ENCODE measurements around the gene EIF4ENIF1.
"Not testable (repeated sequence)": the region's sequence is repeated elsewhere in the genome, so short reads cannot be mapped to it uniquely, and the experiment has no call there.

The EIF4ENIF1 gene

DNA sequence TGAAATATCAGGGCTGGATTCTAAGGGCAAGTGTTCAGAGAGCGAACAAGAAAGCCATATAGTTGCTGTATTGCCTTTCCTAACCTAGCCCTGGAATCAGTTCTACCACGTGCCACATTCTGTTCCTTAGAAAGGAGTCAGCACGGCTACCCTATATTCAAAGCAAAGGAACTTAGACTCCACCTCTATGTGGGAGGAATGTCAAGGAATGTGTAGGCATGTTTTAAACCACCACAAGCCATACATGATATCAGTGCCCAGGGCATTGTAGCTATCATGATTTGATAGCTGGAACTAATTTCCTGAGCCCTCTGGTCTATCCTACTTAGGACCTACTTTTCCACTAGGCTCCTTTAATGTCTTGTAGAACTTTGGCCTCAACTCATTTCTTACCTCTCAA lies 2.5 kb upstream of the EIF4ENIF1 start:
- FAIRE-seq (no peak), DNase-seq (ENCODE audit: low spot score) (no peak)

DNA sequence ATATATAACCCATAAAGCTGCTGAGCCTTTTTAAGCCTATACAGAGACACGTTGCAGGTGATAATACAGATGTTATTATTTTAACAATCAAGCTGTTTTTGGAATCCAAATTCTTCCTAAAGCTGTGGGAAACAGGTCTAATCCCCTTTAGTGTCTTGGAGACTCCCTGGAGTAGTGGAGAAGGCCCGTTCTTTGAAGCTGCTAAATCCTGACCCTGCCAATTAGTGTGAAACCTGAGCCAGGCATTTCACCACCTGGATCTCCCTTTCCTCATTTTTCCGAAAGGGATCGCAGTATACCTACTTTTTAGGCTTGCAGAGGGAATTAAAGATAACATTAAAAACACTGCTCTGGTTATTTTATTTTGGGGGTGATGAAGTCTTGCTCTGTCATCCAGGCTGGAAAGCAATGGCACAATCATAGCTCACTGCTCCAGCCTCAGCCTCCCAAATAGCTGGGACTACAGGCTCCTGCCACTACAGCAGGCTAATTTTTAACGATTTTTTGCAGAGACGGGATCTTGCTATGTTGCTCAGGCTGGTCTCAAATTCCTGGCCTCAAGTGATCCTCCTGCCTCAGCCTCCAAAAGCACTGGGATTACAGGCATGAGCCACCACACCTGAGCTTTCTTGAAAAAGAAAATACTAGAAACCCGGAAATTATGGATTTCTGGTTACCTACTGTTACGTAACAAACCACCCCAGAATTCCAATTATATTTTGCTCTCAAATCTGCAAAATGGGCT lies 1.7 kb upstream of the EIF4ENIF1 start:
- no peak for DNase-seq (ENCODE audit: low spot score)
- no peak for FAIRE-seq

- FAIRE-seq: no peak
- peak; percentile 67 for DNase-seq (ENCODE audit: low spot score)
These were observed 869 bp upstream of the EIF4ENIF1 start for GRCh38 chr22:31490496-31490925.

DNA sequence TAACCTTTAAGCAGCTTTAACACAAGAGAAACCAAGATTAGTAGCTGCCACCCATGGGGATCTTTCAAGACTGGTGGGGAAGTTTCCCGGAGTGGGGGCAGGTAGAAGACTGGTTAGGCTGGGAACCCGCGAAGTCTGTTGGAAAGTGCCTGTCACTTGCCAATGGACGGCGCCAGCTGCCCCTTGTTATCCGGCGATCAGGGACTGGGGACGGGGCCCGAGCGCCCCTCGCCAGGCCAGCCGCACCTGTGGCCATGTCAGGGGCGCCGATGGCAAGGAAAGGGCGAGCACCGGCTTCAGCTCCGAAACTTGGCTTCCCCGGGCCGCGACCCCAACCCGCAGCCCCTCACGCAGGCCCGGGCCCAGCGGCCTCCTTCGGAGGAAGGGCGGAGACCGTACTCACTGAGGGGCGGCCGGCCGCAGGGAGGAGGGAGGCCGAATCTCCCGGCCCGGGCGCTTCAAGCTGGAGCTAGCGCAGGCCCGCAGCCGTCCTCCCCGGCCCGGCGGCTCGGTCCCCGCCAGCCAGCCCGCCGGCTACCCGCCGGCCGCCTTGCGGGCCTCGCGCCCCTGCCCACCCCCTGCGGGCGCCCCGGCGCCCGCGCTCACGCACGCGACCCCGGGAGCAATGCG lies 539 bp downstream of the EIF4ENIF1 start:
- DNase-seq (ENCODE audit: low spot score): no peak
- FAIRE-seq: no peak

DNA sequence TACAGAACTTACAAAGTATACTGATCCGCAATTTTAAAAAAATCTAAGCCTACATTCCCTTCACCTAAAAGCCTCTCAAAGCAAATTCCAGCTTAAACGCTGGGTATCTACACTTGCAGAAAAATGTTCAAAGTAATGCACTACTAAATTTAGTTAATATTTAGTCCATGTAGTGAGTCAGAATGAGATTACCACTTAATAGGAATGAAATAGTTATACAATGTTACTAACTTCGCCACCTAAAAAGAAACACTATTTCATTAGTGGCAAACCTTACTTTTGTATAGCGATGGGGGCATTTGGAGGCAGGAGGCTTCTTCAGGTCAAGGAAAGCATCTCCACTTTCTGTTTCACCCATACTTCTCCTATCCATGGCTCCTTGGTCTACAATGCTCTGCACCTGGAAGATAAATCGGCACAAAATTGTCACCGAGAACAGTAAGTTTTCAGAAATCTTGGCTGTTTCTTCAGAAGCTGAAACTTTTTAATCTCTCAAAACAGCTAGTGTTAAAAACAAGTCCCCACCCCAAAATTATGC lies 1.2 kb downstream of the EIF4ENIF1 start:
- no peak for DNase-seq (ENCODE audit: low spot score)
- FAIRE-seq: peak; percentile 87

- DNase-seq (ENCODE audit: low spot score) (no peak), FAIRE-seq (no peak)
These were observed 2.7 kb downstream of the EIF4ENIF1 start for GRCh38 chr22:31486951-31487350.

GRCh38 chr22:31486369-31486768 lies 3.3 kb downstream of the EIF4ENIF1 start:
- DNase-seq (ENCODE audit: low spot score); FAIRE-seq: not testable (repeated sequence)

DNA sequence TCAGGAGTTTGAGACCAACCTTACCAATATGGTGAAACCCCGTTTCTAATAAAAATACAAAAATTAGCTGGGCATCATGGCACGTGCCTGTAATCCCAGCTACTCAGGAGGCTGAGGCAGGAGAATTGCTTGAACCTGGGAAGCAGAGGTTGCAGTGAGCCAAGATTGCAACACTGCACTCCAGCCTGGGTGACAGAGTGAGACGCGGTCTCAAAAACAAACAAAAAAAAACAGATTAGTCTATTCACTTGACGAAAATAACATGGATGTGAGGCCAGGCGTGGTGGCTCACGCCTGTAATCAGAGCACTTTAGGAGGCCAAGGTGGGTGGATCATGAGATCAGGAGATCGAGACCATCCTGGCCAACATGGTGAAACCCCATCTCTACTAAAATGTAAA lies 7.2 kb downstream of the EIF4ENIF1 start:
- FAIRE-seq: not testable (repeated sequence)

DNA sequence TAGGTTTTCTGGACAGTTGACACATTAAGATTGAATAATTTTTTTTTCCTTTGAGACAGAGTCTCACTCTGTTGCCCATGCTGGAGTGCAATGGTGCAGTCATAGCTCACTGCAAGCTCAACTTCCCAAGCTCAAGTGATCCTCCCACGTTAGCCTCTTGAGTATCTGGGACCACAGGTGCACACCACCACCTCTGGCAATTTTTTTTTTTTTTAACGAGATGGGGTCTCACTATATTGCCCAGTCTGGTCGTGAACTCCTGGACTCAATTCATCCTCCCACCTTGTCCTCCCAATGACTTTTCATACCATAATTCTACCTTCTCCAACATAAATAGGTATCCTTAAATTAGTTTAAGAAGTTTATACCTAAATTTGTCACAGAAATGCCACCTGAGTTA lies 8.5 kb downstream of the EIF4ENIF1 start:
- DNase-seq (ENCODE audit: low spot score): no peak
- no peak for FAIRE-seq

More for the DNA sequence above, 7.2 kb downstream of the EIF4ENIF1 start:
- not testable (repeated sequence) for DNase-seq (ENCODE audit: low spot score)

- FAIRE-seq: no peak
- DNase-seq (ENCODE audit: low spot score): no peak
These were observed 12.3 kb downstream of the EIF4ENIF1 start for GRCh38 chr22:31477329-31477728.

- DNase-seq (ENCODE audit: low spot score) (no peak), FAIRE-seq (no peak)
These were observed 13.8 kb downstream of the EIF4ENIF1 start for GRCh38 chr22:31475800-31476199.

- no peak for DNase-seq (ENCODE audit: low spot score)
- no peak for FAIRE-seq
These were observed 14.9 kb downstream of the EIF4ENIF1 start for GRCh38 chr22:31474743-31475142.

- DNase-seq (ENCODE audit: low spot score) (no peak), FAIRE-seq (no peak)
These were observed 24.3 kb downstream of the EIF4ENIF1 start for GRCh38 chr22:31465307-31465706.

DNA sequence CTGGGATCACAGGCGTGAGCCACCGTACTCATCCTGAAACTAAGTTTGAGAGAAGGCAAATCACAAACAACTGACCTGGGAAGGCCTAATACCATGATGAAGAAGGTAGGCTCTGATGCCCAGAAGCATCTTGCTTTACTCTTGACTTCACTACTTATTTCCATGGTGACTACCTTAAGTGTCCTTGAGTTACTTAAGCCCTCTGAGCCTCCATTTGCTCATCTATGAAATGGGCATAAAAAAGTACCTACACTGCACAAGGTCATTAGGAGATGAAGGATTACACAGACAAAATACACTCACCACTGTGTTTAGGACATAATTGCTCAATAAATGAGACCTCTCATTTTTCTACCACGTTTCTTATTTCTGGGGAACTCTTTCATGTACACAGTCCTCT lies 27.9 kb downstream of the EIF4ENIF1 start:
- FAIRE-seq (no peak), DNase-seq (ENCODE audit: low spot score) (no peak)

DNA sequence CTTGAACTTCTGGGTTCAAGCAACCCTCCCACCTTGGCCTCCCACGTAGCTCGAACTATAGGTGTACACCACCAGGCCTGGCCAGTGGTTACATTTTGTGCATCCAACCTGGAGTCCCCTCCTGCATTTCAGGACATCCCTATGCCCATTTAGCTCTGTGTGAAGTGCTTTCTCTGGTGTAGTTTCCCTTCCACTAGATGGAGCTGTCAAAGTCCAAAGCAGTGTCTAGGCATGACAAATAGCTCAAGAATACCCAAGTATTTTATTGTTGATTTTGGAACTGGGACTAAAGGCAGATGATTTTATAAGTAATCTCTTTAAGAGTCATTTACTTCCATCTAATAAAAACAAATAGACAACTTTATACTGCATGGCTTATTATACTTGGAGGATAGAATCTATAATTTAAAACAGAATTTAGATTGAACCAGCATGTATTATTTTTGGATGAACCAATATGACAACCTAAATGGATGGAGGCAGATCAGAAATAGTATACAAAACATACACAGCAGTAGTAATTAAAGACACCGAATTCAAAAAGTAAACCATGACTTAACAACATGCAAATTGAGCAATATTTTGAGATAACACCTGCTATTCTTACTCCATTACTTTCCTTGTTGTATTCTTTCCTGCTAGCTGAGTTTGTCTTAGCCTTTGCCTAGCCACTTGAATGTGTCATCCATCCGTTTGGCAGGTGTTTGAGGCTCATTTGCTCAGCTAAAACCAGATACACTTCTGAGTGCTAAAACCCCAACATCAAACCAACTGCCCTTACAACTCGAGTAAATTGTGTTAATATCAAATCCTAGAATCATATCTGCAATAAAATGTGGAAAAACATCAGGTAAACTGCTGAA lies 37.7 kb downstream of the EIF4ENIF1 start:
- FAIRE-seq (peak; percentile 40), DNase-seq (ENCODE audit: low spot score) (no peak)

- FAIRE-seq (no peak), DNase-seq (ENCODE audit: low spot score) (no peak)
These were observed 40.1 kb downstream of the EIF4ENIF1 start for GRCh38 chr22:31449506-31449905.

- no peak for FAIRE-seq
- no peak for DNase-seq (ENCODE audit: low spot score)
These were observed 41.3 kb downstream of the EIF4ENIF1 start for GRCh38 chr22:31448382-31448781.

DNA sequence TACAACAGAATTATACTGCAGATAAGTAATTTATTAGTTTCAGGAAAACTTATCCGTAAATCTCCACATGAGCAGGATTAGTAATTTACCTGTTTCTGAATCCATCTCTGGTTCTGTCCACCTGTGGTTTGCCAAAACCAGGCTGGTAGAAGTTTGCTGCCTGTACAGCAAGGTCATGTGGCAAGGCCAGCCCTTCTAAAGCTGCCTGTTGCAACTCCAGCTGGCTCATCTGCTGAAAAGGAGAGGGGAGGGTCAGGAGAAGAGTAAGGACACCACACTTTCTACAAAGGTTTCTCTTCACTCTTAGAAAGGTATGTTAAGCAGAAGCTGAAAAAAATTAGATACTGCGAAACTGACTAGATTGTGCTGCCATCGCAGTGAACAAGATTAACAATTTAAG lies 42.3 kb downstream of the EIF4ENIF1 start:
- FAIRE-seq: no peak
- DNase-seq (ENCODE audit: low spot score): no peak

DNA sequence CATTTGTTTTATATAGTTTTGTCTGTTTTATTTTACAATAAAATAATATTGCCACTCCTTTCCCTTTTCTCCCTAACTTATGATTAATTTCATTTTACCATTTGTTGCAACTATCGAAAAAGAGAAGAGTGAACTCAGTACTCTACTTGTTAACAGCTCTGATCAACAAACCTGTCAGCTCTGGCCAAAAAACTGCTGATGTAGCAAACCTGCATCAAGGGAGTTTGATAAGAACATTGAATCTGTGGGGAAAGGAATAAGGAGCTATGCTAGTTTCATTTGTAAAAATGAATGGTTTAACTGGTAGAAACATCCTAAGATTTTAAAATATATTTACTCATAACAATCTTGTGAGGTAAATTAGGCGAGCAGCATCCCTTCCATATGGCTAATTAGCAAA lies 42.9 kb downstream of the EIF4ENIF1 start:
- DNase-seq (ENCODE audit: low spot score): no peak
- FAIRE-seq: no peak

DNA sequence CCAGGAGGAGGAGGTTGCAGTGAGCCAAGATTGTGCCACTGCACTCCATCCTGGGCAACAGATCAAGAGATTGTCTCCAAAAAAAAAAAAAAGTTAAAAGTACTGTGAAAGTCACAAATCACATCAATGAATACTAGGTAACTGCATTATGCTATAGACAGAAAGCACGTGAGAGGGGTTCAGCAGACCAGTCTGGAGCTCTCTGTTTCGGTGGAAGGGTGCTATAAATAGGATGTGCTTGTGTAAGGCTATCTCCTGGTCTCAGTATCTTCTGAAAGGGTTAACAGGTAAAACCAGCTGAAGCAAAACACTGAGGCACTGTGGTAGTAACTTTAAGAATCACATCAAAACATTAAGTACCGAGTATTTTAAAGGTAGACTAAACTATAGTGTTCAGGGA lies 43.4 kb downstream of the EIF4ENIF1 start:
- DNase-seq (ENCODE audit: low spot score) (no peak), FAIRE-seq (no peak)

DNA sequence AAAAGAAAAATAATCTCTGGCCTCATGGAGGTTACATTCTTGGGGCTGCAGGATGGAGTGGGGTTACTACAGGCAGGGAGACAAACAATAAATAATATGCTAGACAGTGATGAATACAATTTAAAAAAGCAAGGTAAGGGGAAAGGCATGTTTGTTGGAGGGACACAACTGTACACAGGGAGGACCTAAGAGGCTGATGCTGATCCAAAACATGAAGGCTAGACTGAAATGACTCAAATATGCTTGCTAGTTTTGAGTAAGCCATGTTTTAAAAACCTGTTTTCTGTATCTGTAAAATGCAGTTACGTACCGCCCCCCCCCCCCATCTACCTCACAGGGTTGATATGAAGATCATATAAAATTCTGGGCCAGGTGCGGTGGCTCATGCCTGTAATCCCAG lies 44.0 kb downstream of the EIF4ENIF1 start:
- FAIRE-seq (no peak), DNase-seq (ENCODE audit: low spot score) (no peak)

GRCh38 chr22:31443516-31443915 lies 46.1 kb downstream of the EIF4ENIF1 start:
- FAIRE-seq (no peak), DNase-seq (ENCODE audit: low spot score) (no peak)
